HG03280 (cell line): Measurements from ENCODE around the gene IRS2.

Experiments
- ATAC-seq: cut with Tn5 transposase; IDR thresholded peaks from one replicate; pipeline ENCODE4 v1.9.1; 2021; ENCODE audit warnings: mild to moderate bottlenecking, moderate library complexity; ENCODE audit not compliant: unreplicated experiment

IRS2 gene

GRCh38 chr13:109803825-109804224, 17.4 kb upstream of the IRS2 start:
- ATAC-seq, result no peak

GRCh38 chr13:109802936-109803335, 16.6 kb upstream of the IRS2 start:
- no peak for ATAC-seq

GRCh38 chr13:109795011-109795410, 8.6 kb upstream of the IRS2 start:
- no peak for ATAC-seq

- no peak for ATAC-seq
Measured at GRCh38 chr13:109794095-109794494, 7.7 kb upstream of the IRS2 start.

GRCh38 chr13:109792416-109793059, 6.2 kb upstream of the IRS2 start:
- ATAC-seq, result no peak

GRCh38 chr13:109790942-109791605, 4.7 kb upstream of the IRS2 start:
- no peak for ATAC-seq

- no peak for ATAC-seq
Measured at GRCh38 chr13:109790086-109790485, 3.7 kb upstream of the IRS2 start.

- ATAC-seq, result no peak
Measured at GRCh38 chr13:109789262-109789661, 2.9 kb upstream of the IRS2 start.

GRCh38 chr13:109788372-109789111, 2.2 kb upstream of the IRS2 start:
- no peak for ATAC-seq

- peak; percentile 6 for ATAC-seq
Measured at GRCh38 chr13:109787135-109787954, 962 bp upstream of the IRS2 start.

GRCh38 chr13:109785892-109786450, 412 bp downstream of the IRS2 start:
- ATAC-seq, result peak; percentile 17

- ATAC-seq, result no peak
Measured at GRCh38 chr13:109785141-109785891, 1.1 kb downstream of the IRS2 start.

- no peak for ATAC-seq
Measured at GRCh38 chr13:109784590-109785140, 1.7 kb downstream of the IRS2 start.

- ATAC-seq, result no peak
Measured at GRCh38 chr13:109783815-109784589, 2.4 kb downstream of the IRS2 start.

GRCh38 chr13:109783447-109783814, 3.0 kb downstream of the IRS2 start:
- ATAC-seq, result no peak

- ATAC-seq, result no peak
Measured at GRCh38 chr13:109782823-109783431, 3.5 kb downstream of the IRS2 start.

GRCh38 chr13:109782066-109782822, 4.1 kb downstream of the IRS2 start:
- no peak for ATAC-seq
